ENCODE data around the gene SERTAD3.

Gene SERTAD3

GRCh38 chr19:40466219-40466984, 22.3 kb upstream of the SERTAD3 start:
- TF ChIP-seq TAF1 (IDR thresholded peaks at IDR 0.05; ENCODE audit: borderline replicate concordance, insufficient read depth, low read length) (no peak), SIN3A (IDR thresholded peaks at IDR 0.05; ENCODE audit: borderline replicate concordance, insufficient read depth, low read length) (no peak), FOXP2 (optimal IDR thresholded peaks at IDR 0.05; ENCODE audit: borderline replicate concordance, extremely low read depth, extremely low read length, insufficient read depth) (peak; percentile 10), POLR2AphosphoS5 (IDR thresholded peaks at IDR 0.05; ENCODE audit: low read depth, low read length) (no peak)
- TF ChIP-seq, protein P1, sequence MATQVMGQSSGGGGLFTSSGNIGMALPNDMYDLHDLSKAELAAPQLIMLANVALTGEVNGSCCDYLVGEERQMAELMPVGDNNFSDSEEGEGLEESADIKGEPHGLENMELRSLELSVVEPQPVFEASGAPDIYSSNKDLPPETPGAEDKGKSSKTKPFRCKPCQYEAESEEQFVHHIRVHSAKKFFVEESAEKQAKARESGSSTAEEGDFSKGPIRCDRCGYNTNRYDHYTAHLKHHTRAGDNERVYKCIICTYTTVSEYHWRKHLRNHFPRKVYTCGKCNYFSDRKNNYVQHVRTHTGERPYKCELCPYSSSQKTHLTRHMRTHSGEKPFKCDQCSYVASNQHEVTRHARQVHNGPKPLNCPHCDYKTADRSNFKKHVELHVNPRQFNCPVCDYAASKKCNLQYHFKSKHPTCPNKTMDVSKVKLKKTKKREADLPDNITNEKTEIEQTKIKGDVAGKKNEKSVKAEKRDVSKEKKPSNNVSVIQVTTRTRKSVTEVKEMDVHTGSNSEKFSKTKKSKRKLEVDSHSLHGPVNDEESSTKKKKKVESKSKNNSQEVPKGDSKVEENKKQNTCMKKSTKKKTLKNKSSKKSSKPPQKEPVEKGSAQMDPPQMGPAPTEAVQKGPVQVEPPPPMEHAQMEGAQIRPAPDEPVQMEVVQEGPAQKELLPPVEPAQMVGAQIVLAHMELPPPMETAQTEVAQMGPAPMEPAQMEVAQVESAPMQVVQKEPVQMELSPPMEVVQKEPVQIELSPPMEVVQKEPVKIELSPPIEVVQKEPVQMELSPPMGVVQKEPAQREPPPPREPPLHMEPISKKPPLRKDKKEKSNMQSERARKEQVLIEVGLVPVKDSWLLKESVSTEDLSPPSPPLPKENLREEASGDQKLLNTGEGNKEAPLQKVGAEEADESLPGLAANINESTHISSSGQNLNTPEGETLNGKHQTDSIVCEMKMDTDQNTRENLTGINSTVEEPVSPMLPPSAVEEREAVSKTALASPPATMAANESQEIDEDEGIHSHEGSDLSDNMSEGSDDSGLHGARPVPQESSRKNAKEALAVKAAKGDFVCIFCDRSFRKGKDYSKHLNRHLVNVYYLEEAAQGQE (IDR thresholded peaks at IDR 0.05; ENCODE audit: insufficient read depth in 1 of 2, low read depth in 2 of 2, low read length in 2 of 2) = no peak

DNA sequence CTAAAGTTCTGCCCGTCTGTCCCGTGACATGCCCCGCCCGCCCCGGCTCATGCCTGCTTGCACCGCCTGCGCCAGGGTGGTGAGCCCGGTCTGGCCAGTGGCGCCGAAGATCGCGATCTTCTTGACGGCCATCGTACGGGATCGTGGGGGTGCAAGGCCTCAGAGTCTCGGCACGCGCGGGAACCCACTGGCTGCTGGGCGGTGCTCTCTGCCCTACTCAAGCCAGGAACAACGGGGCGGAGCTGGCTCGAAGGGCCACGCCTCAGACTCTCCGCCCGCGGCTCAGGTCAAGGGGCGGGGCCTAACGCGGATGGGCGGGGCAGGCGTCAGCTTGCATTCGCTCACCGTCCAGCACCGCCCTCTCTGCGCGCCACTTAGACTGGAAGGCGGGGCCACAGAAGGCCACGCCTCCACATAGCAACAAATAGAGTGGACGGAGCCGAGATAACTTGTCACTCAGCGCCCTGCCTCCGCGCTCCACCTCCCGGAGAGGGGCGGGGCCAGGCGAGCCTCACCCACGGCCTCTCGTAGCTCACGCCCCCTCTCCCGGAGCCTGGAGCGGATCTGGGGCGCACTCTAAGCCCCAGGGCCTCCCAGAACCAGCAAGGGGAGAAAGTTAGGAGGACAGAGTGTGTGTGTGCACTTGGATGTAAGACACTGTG, 21.6 kb upstream of the SERTAD3 start, which contains the start of gene BLVRB:
Gene BLVRB, minus strand, starts transcription at position 189 of the 662 bp plus-strand sequence. Its CDS starts 57 bp downstream, at position 132.
- TF ChIP-seq POLR2AphosphoS5 (IDR thresholded peaks at IDR 0.05; ENCODE audit: low read depth, low read length) (peak; percentile 82), FOXP2 (optimal IDR thresholded peaks at IDR 0.05; ENCODE audit: borderline replicate concordance, extremely low read depth, extremely low read length, insufficient read depth) (peak; percentile 91), SIN3A (IDR thresholded peaks at IDR 0.05; ENCODE audit: borderline replicate concordance, insufficient read depth, low read length) (no peak)

DNA sequence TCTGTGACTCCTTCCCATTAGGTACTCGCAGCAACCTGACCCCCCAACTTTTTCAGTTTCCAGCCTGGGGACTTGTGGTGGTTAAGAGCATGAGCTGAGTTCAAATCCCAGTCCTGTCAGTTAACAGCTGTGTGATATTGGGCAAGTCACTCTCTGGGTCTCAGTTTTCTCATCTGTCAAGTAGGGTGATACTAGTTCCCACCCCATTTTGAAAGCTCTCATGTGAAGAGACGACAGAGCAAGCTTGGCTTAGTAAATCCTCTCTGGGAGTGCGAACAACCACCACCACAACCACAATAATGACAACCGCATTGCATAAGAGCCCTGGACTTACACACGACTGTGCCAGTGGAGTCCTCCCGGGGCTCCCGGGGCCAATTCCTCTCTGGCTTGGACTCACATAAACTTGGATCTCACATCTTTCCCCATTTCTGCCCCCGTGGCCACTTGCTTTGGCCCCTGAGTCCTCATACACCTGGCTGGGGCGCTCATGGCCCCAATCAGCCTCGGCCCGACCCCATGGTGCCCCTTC, 21.0 kb upstream of the SERTAD3 start:
- TF ChIP-seq, protein P1 (IDR thresholded peaks at IDR 0.05; ENCODE audit: insufficient read depth in 1 of 2, low read depth in 2 of 2, low read length in 2 of 2) = no peak

DNA sequence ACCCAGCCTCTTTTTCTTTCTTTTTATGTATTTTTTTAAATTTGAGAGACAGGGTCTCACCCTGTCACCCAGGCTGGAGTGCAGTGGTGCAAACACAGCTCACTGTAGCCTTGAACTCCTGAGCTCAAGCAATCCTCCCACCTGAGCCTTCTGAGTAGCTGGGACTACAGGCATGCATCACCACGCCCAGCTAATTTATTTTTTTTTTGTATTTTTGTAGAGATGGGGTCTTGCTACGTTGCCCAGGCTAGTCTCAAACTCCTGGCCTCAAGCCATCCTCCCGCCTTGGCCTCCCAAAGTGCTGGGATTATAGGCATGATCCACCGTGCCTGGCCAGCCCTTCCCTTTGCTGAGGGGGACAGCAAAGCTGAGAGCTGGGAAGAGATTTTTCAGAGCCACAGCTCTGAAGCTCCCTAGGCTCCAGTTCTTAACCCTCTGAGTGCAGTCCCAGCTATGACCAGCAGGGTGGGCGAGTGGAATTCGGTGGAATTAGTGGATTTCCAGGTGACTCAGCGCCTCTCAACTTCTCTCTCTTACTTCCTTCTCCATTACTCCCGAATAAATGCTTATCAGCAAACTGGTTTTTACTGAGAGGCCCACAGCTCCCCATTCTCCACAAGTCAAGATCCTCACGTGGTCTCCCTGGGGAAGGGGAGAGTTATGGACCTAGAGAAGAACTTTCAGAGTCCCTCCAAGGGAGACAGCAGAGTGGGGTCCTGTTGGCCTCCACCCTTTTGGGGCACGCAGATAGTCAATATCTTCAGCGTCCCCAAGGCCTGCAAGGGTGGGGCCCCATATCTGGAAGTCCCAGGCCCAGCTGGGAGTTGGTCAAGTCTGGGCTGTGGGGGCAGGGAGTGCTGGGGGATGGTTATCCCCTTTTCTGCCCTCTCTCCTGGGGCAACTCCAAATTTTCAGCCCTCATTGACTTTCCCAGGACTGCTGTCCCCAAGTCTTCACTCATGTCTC, 20.2 kb upstream of the SERTAD3 start:
- no peak for TF ChIP-seq SIN3A (IDR thresholded peaks at IDR 0.05; ENCODE audit: borderline replicate concordance, insufficient read depth, low read length)
- TF ChIP-seq FOXP2 (optimal IDR thresholded peaks at IDR 0.05; ENCODE audit: borderline replicate concordance, extremely low read depth, extremely low read length, insufficient read depth) = no peak
- TF ChIP-seq, protein P1 (IDR thresholded peaks at IDR 0.05; ENCODE audit: insufficient read depth in 1 of 2, low read depth in 2 of 2, low read length in 2 of 2) = no peak
- no peak for TF ChIP-seq POLR2AphosphoS5 (IDR thresholded peaks at IDR 0.05; ENCODE audit: low read depth, low read length)
- no peak for TF ChIP-seq TAF1 (IDR thresholded peaks at IDR 0.05; ENCODE audit: borderline replicate concordance, insufficient read depth, low read length)

GRCh38 chr19:40461669-40462221, 17.6 kb upstream of the SERTAD3 start:
- no peak for TF ChIP-seq SIN3A (IDR thresholded peaks at IDR 0.05; ENCODE audit: borderline replicate concordance, insufficient read depth, low read length)
- TF ChIP-seq FOXP2 (optimal IDR thresholded peaks at IDR 0.05; ENCODE audit: borderline replicate concordance, extremely low read depth, extremely low read length, insufficient read depth) = no peak
- TF ChIP-seq POLR2AphosphoS5 (IDR thresholded peaks at IDR 0.05; ENCODE audit: low read depth, low read length) = no peak
- TF ChIP-seq, protein P1 (IDR thresholded peaks at IDR 0.05; ENCODE audit: insufficient read depth in 1 of 2, low read depth in 2 of 2, low read length in 2 of 2) = no peak
- TF ChIP-seq TAF1 (IDR thresholded peaks at IDR 0.05; ENCODE audit: borderline replicate concordance, insufficient read depth, low read length) = no peak

All from PFSK-1 (cell line).